Panc1 (cell line): Measurements from ENCODE around the gene MTNR1A. TPM values are rescaled to one million over a fixed set of nuclear protein-coding genes. Genes with fewer than 3 reads are reported as not detected.

Experiments used
- ATAC-seq: fragments of 200-7000 bp; cut with Tn5 transposase; 2 replicates; pipeline ENCODE4 v1.9.1; 2020; ENCODE audit warnings: mild to moderate bottlenecking, moderate library complexity
- BruUV-seq: library from RNA; stranded (reverse); fragments of 400-500 nt; replicated peaks from 2 replicates; lab custom pipeline; 2021; lab: Mats Ljungman, UMichigan
- CTCF ChIA-PET: fragments of 300-600 bp; sonication (Branson Sonifier 250); formaldehyde crosslinking; loops from one replicate; lab custom pipeline; 2022; ENCODE audit warnings: antibody characterized with exemption; lab: Charles Lee
- POLR2A ChIA-PET: fragments of 300-600 bp; sonication (Branson Sonifier 250); formaldehyde crosslinking; loops from one replicate; lab custom pipeline; 2022; ENCODE audit warnings: antibody characterized with exemption; lab: Charles Lee
- DNase-seq: peaks from one replicate; pipeline ENCODE4 v3.0.0-alpha.2; 2010; ENCODE audit warnings: low read depth, low spot score
- H3K27ac ChIP-seq: 2 replicates; pipeline ENCODE4 v1.5.1; 2011; ENCODE audit warnings: mild to moderate bottlenecking, low read length, inconsistent platforms
- H3K27me3 ChIP-seq: fragments of 200-500 bp; sonication (Bioruptor generic); 2 replicates; pipeline ENCODE4 v1.6.0; 2014; ENCODE audit warnings: low read length, inconsistent platforms; ENCODE audit not compliant: control insufficient read depth, insufficient read depth
- H3K36me3 ChIP-seq: fragments of 200-500 bp; sonication (Bioruptor generic); 2 replicates; pipeline ENCODE4 v1.5.1; 2014; ENCODE audit warnings: inconsistent platforms, mild to moderate bottlenecking, low read length, moderate library complexity; ENCODE audit not compliant: control insufficient read depth, insufficient read depth
- H3K4me1 ChIP-seq: 2 replicates; pipeline ENCODE4 v1.5.1; 2011; ENCODE audit warnings: inconsistent platforms, mild to moderate bottlenecking, low read length, moderate library complexity; ENCODE audit not compliant: control insufficient read depth, insufficient read depth
- H3K4me3 ChIP-seq, 2 experiments: 2 replicates each; pipeline ENCODE4 v1.5.1; 2011 to 2012; ENCODE audit warnings: low read depth in 2 of 2, low read length in 2 of 2, mild to moderate bottlenecking in 2 of 2, inconsistent platforms in 1 of 2, moderate library complexity in 1 of 2
- H3K9me3 ChIP-seq: fragments of 200-500 bp; sonication (Bioruptor generic); 2 replicates; pipeline ENCODE4 v1.5.1; 2014; ENCODE audit warnings: low read depth, mild to moderate bottlenecking, inconsistent platforms, low read length, moderate library complexity; ENCODE audit not compliant: control insufficient read depth, insufficient read depth
- CTCF ChIP-seq: fragments of 450-650 bp; IDR thresholded peaks from 2 replicates; pipeline ENCODE4 v1.5.1; 2017; ENCODE audit warnings: mild to moderate bottlenecking
- POLR2AphosphoS5 ChIP-seq: IDR thresholded peaks from 2 replicates; pipeline ENCODE4 v1.6.1; 2012; ENCODE audit warnings: mild to moderate bottlenecking, low read depth, low read length, moderate library complexity
- SIN3A ChIP-seq: IDR thresholded peaks from 2 replicates; pipeline ENCODE4 v1.6.1; 2012; ENCODE audit warnings: low read depth, mild to moderate bottlenecking, low read length, moderate library complexity, borderline replicate concordance; ENCODE audit not compliant: insufficient read depth
- TCF7L2 ChIP-seq: IDR thresholded peaks from 2 replicates; pipeline ENCODE4 v1.6.1; 2011; ENCODE audit warnings: mild to moderate bottlenecking, low read depth, low read length, inconsistent platforms
- in situ Hi-C: cut with HindIII; loops from 2 replicates; pipeline ENCODE4 v1.10.0; 2016; ENCODE audit warnings: low sequenced_read_pairs, low pct_unique_long_range_greater_than_20kb
- intact Hi-C: fragments of 100-400 bp; cut with micrococcal nuclease; formaldehyde crosslinking; loops from one replicate; pipeline ENCODE4 v1.10.0; 2022; ENCODE audit not compliant: unreplicated experiment
- total RNA-seq: library from RNA; stranded (reverse); gene quantifications from one replicate; pipeline ENCODE4 v1.2.1, GENCODE V29; 2021; ENCODE audit not compliant: unreplicated experiment
- TF ChIP-seq, protein P1 (sequence below), 2 experiments: IDR thresholded peaks; 2 replicates each; pipeline ENCODE4 v1.6.1; 2011 to 2012; ENCODE audit warnings: low read depth in 2 of 2, control low read depth in 1 of 2, low read length in 1 of 2, mild to moderate bottlenecking in 1 of 2, moderate library complexity in 1 of 2; ENCODE audit not compliant: insufficient read depth in 1 of 2

MTNR1A gene
- total RNA-seq, 1 experiment from 2014 or later, result 0.23 TPM

DNA sequence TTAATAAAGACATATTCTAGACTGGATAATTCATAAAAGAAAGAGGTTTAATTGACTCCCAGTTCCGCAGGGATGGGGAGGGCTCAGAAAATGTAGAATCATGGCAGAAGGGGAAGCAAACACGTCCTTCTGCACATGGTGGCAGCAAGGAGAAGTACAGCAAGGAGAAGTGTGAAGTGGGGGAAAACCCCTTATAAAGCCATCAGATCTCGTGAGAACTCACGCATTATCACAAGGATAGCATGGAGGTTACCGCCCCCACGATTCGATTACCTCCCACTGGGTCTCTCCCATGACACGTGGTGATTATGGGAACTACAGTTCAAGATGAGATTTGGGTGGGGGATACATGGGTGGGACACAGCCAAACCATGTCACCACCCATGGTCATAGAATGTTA, 58.3 kb downstream of the MTNR1A start:
- no TSS peak for BruUV-seq
- H3K4me1 ChIP-seq, result no peaks in the 10 kb centered on the region
- H3K36me3 ChIP-seq, result no peaks in the 10 kb centered on the region
- no peak overlapping the region for H3K4me3 ChIP-seq
- no peaks in the 10 kb centered on the region for H3K27me3 ChIP-seq
- DNase-seq, result no peak
- CTCF ChIA-PET, result no interaction called here
- TF ChIP-seq TCF7L2 (no peak), CTCF (no peak), SIN3A (no peak), POLR2AphosphoS5 (no peak)
- TF ChIP-seq, protein P1, sequence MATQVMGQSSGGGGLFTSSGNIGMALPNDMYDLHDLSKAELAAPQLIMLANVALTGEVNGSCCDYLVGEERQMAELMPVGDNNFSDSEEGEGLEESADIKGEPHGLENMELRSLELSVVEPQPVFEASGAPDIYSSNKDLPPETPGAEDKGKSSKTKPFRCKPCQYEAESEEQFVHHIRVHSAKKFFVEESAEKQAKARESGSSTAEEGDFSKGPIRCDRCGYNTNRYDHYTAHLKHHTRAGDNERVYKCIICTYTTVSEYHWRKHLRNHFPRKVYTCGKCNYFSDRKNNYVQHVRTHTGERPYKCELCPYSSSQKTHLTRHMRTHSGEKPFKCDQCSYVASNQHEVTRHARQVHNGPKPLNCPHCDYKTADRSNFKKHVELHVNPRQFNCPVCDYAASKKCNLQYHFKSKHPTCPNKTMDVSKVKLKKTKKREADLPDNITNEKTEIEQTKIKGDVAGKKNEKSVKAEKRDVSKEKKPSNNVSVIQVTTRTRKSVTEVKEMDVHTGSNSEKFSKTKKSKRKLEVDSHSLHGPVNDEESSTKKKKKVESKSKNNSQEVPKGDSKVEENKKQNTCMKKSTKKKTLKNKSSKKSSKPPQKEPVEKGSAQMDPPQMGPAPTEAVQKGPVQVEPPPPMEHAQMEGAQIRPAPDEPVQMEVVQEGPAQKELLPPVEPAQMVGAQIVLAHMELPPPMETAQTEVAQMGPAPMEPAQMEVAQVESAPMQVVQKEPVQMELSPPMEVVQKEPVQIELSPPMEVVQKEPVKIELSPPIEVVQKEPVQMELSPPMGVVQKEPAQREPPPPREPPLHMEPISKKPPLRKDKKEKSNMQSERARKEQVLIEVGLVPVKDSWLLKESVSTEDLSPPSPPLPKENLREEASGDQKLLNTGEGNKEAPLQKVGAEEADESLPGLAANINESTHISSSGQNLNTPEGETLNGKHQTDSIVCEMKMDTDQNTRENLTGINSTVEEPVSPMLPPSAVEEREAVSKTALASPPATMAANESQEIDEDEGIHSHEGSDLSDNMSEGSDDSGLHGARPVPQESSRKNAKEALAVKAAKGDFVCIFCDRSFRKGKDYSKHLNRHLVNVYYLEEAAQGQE (IDR thresholded peaks at IDR 0.05; ENCODE audit: insufficient read depth in 1 of 2, low read depth in 2 of 2, low read length in 1 of 2), result no peak
- no peak overlapping the region for H3K27ac ChIP-seq
- POLR2A ChIA-PET, result no interaction called here
- intact Hi-C loops, result no loop called here
- in situ Hi-C loops, result no loop called here
- H3K9me3 ChIP-seq, result no peaks in the 10 kb centered on the region
- no peak for ATAC-seq

GRCh38 chr4:186494496-186494895, 60.9 kb downstream of the MTNR1A start:
- Histone ChIP-seq H3K9me3 (no peaks in the 10 kb centered on the region), H3K27ac (no peak overlapping the region), H3K4me1 (no peaks in the 10 kb centered on the region), H3K4me3 (no peak overlapping the region), H3K27me3 (no peaks in the 10 kb centered on the region), H3K36me3 (no peaks in the 10 kb centered on the region)
- DNase-seq (no peak), ATAC-seq (no peak)
- intact Hi-C loops, result no loop called here
- no peak for TF ChIP-seq TCF7L2
- no peak for TF ChIP-seq POLR2AphosphoS5
- TF ChIP-seq CTCF, result no peak
- no peak for TF ChIP-seq SIN3A
- TF ChIP-seq, protein P1 (IDR thresholded peaks at IDR 0.05; ENCODE audit: insufficient read depth in 1 of 2, low read depth in 2 of 2, low read length in 1 of 2), result no peak
- no TSS peak for BruUV-seq
- POLR2A ChIA-PET, result no interaction called here
- CTCF ChIA-PET, result no interaction called here
- in situ Hi-C loops, result no loop called here
